PC-9 (cell line): ENCODE measurements around the gene TNXB. TPM values are rescaled to one million over a fixed set of nuclear protein-coding genes. Genes with fewer than 3 reads are reported as not detected.
"Not testable (repeated sequence)": the region's sequence is repeated elsewhere in the genome, so short reads cannot be mapped to it uniquely, and the experiment has no call there.

ENCODE experiments used
- BruUV-seq: library from RNA; stranded (reverse); fragments of 400-500 nt; replicated peaks from 2 replicates; lab custom pipeline; 2021; lab: Mats Ljungman, UMichigan
- CTCF ChIA-PET: fragments of 300-600 bp; sonication (Branson Sonifier 250); formaldehyde crosslinking; loops from one replicate; lab custom pipeline; 2022; ENCODE audit warnings: antibody characterized with exemption; lab: Charles Lee
- POLR2A ChIA-PET: fragments of 300-600 bp; sonication (Branson Sonifier 250); formaldehyde crosslinking; loops from one replicate; lab custom pipeline; 2022; ENCODE audit warnings: antibody characterized with exemption; ENCODE audit not compliant: unreplicated experiment; lab: Charles Lee
- DNase-seq, 2 experiments: peaks; one replicate each; pipeline versions ENCODE4 v3.0.0 to v3.0.0-alpha.2; 2015 to 2022; ENCODE audit warnings: mixed read lengths in 1 of 2
- H2AFZ ChIP-seq: fragments of 200-600 bp; sonication (generic); 2 replicates; pipeline ENCODE4 v1.8.1; 2017; ENCODE audit warnings: antibody characterized with exemption
- H3F3A ChIP-seq: fragments of 200-600 bp; sonication (generic); 2 replicates; pipeline ENCODE4 v1.8.1; 2017; ENCODE audit warnings: antibody characterized with exemption, mild to moderate bottlenecking, low read depth; ENCODE audit not compliant: insufficient read depth
- H3K27ac ChIP-seq: fragments of 200-600 bp; sonication (generic); 2 replicates; pipeline ENCODE4 v1.6.1; 2016; ENCODE audit warnings: mixed run types
- H3K27me3 ChIP-seq: fragments of 200-600 bp; sonication (generic); 2 replicates; pipeline ENCODE4 v1.6.1; 2016; ENCODE audit warnings: low read depth, mixed run types; ENCODE audit not compliant: insufficient read depth
- H3K36me3 ChIP-seq: fragments of 200-600 bp; sonication (generic); 2 replicates; pipeline ENCODE4 v1.6.1; 2016; ENCODE audit warnings: low read depth, mixed run types
- H3K4me1 ChIP-seq: fragments of 200-600 bp; sonication (generic); replicated peaks from 2 replicates; pipeline ENCODE4 v1.6.1; 2016; ENCODE audit warnings: mixed run types; ENCODE audit not compliant: insufficient read depth
- H3K4me2 ChIP-seq: fragments of 200-600 bp; sonication (generic); 2 replicates; pipeline ENCODE4 v1.6.1; 2017; ENCODE audit warnings: mixed run types
- H3K4me3 ChIP-seq: fragments of 200-600 bp; sonication (generic); 2 replicates; pipeline ENCODE4 v1.6.1; 2016; ENCODE audit warnings: mixed run types
- H3K79me2 ChIP-seq: fragments of 200-600 bp; sonication (generic); 2 replicates; pipeline ENCODE4 v1.6.1; 2017; ENCODE audit warnings: low read depth, mixed run types
- H3K9me2 ChIP-seq: fragments of 200-600 bp; sonication (generic); 2 replicates; pipeline ENCODE4 v1.8.1; 2017; ENCODE audit warnings: mild to moderate bottlenecking; ENCODE audit not compliant: insufficient read depth
- H3K9me3 ChIP-seq: fragments of 200-600 bp; sonication (generic); 2 replicates; pipeline ENCODE4 v1.8.1; 2016; ENCODE audit warnings: low read depth; ENCODE audit not compliant: insufficient read depth
- H4K20me1 ChIP-seq: fragments of 200-600 bp; sonication (generic); 2 replicates; pipeline ENCODE4 v1.8.1; 2017; ENCODE audit not compliant: insufficient read depth
- EZH2 ChIP-seq: fragments of 200-600 bp; sonication (generic); IDR thresholded peaks from 2 replicates; pipeline ENCODE4 v1.8.0; 2017; ENCODE audit warnings: antibody characterized with exemption, low read depth
- intact Hi-C: fragments of 100-400 bp; cut with micrococcal nuclease; formaldehyde crosslinking; loops from one replicate; pipeline ENCODE4 v1.10.0; 2022; ENCODE audit not compliant: unreplicated experiment
- total RNA-seq: library from RNA; stranded (reverse); gene quantifications from 2 replicates; pipeline ENCODE4 v1.2.3, GENCODE V29; 2021
- TF ChIP-seq, protein P1 (sequence below): fragments of 200-600 bp; sonication (generic); conservative IDR thresholded peaks from 2 replicates; pipeline ENCODE4 v1.6.1; 2017; ENCODE audit warnings: mixed run types, antibody characterized with exemption, mild to moderate bottlenecking, moderate library complexity

Gene TNXB
- total RNA-seq, 1 experiment from 2014 or later = 15.1 TPM

DNA sequence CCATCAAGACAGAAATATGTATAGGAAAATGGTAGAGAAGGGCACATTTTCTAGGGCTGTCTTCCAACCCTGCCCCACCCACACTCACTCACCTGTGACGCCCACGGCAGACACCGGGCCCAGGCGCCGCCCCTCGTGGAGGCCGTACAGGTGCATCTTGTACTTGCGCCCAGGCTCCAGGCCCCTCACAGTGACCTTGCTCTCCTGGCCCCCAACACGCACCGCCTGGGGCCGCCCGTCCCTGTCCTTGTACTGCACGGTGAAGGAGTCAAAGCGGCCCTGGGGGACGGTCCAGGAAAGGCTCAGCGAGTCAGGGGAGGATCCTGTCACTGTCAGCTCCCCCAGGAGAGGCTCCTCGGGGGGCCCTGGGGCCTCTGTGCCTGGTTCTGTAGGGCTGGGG, 51.2 kb downstream of the TNXB start:
- Histone ChIP-seq H3K9me2 (no peaks in the 10 kb centered on the region), H3F3A (no peaks in the 10 kb centered on the region), H3K27ac (no peak overlapping the region), H4K20me1 (no peaks in the 10 kb centered on the region), H3K4me1 (no peaks in the 10 kb centered on the region), H3K79me2 (no peaks in the 10 kb centered on the region), H3K9me3 (no peaks in the 10 kb centered on the region), H3K36me3 (no peaks in the 10 kb centered on the region), H2AFZ (no peak overlapping the region), H3K4me2 (no peak overlapping the region), H3K4me3 (no peak overlapping the region), H3K27me3 (no peaks in the 10 kb centered on the region)
- DNase-seq = no peak
- ChIA-PET POLR2A (no interaction called here), CTCF (no interaction called here)
- intact Hi-C loops = no loop called here
- no peak for TF ChIP-seq EZH2
- TF ChIP-seq, protein P1, sequence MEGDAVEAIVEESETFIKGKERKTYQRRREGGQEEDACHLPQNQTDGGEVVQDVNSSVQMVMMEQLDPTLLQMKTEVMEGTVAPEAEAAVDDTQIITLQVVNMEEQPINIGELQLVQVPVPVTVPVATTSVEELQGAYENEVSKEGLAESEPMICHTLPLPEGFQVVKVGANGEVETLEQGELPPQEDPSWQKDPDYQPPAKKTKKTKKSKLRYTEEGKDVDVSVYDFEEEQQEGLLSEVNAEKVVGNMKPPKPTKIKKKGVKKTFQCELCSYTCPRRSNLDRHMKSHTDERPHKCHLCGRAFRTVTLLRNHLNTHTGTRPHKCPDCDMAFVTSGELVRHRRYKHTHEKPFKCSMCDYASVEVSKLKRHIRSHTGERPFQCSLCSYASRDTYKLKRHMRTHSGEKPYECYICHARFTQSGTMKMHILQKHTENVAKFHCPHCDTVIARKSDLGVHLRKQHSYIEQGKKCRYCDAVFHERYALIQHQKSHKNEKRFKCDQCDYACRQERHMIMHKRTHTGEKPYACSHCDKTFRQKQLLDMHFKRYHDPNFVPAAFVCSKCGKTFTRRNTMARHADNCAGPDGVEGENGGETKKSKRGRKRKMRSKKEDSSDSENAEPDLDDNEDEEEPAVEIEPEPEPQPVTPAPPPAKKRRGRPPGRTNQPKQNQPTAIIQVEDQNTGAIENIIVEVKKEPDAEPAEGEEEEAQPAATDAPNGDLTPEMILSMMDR = no peak
- BruUV-seq = no TSS peak

DNA sequence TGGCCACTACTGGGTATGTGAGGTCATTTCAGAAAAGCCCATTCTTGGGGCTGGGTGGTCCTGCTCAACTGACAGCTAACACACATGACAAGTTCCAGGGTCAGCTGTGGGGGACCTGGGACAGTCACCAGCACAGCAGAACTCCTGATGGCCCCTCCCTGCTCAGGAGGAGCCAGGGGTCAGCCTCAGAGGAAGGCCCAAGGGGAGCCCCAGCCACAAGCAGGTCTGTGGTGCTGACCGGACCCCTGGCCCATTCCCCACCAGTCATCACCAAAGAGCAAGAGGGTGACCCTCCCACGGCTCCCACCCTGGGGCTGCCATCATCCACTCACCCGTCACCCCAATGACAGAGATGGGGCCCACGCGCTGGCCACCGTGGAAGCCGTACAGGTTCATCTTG, 52.9 kb downstream of the TNXB start:
- Histone ChIP-seq H3K27me3 (no peaks in the 10 kb centered on the region), H3K9me3 (no peaks in the 10 kb centered on the region), H2AFZ (no peak overlapping the region), H3F3A (no peaks in the 10 kb centered on the region), H3K9me2 (no peaks in the 10 kb centered on the region), H3K27ac (no peak overlapping the region), H3K4me1 (no peaks in the 10 kb centered on the region), H4K20me1 (no peaks in the 10 kb centered on the region), H3K4me2 (no peak overlapping the region), H3K79me2 (no peaks in the 10 kb centered on the region), H3K4me3 (no peak overlapping the region), H3K36me3 (no peaks in the 10 kb centered on the region)
- CTCF ChIA-PET = no interaction called here
- TF ChIP-seq EZH2 = no peak
- TF ChIP-seq, protein P1 = no peak
- no peak for DNase-seq
- intact Hi-C loops = no loop called here
- no TSS peak for BruUV-seq
- POLR2A ChIA-PET = no interaction called here

DNA sequence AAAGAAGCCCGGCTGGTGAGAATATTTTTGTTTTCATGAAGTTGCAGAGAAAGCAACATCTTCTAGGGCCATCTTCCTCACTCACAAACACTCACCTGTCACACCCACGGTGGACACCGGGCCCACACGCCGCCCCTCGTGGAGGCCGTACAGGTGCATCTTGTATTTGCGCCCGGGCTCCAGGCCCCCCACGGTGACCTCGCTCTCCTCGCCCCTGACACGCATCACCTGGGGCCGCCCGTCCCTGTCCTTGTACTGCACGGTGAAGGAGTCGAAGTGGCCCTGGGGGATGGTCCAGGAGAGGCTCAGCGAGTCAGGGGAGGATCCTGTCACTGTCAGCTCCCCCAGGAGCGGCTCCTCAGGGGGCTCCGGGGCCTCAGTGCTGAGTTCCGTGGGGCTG, 53.4 kb downstream of the TNXB start:
- H3F3A ChIP-seq, H3K4me3 ChIP-seq, H3K36me3 ChIP-seq, DNase-seq, H3K27me3 ChIP-seq, H3K4me2 ChIP-seq, H3K79me2 ChIP-seq, BruUV-seq, intact Hi-C loops, POLR2A ChIA-PET, H3K9me2 ChIP-seq, CTCF ChIA-PET, H3K4me1 ChIP-seq, H4K20me1 ChIP-seq, H3K27ac ChIP-seq, H2AFZ ChIP-seq, H3K9me3 ChIP-seq: not testable (repeated sequence)

DNA sequence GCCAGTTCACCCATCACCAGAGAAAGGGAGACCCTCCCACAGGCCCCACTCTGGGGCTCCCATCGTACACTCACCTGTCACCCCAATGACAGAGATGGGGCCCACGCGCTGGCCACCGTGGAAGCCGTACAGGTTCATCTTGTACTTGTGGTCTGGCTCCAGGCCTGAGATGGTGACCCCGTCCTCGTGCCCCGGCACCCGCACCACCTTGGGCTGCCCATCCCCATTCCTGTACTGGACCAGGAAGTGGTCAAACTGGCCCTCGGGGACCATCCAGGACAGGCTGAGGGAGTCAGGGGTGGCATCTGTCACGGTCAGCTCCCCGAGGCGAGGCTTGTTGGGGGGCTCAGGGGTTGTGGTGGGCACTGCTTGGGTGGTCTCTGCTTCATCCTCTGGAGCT, 55.8 kb downstream of the TNXB start:
- H3K4me3 ChIP-seq, intact Hi-C loops, H2AFZ ChIP-seq, BruUV-seq, H4K20me1 ChIP-seq, H3K79me2 ChIP-seq, H3K36me3 ChIP-seq, H3K4me1 ChIP-seq, H3K9me2 ChIP-seq, H3K4me2 ChIP-seq, POLR2A ChIA-PET, H3F3A ChIP-seq, H3K27ac ChIP-seq, DNase-seq, H3K9me3 ChIP-seq, H3K27me3 ChIP-seq: not testable (repeated sequence)
- CTCF ChIA-PET = interaction anchor here (0.5 kb wide), 1 partner anchor 25 kb away, joined by 3 read pairs; no protein-coding TSS in a partner anchor

DNA sequence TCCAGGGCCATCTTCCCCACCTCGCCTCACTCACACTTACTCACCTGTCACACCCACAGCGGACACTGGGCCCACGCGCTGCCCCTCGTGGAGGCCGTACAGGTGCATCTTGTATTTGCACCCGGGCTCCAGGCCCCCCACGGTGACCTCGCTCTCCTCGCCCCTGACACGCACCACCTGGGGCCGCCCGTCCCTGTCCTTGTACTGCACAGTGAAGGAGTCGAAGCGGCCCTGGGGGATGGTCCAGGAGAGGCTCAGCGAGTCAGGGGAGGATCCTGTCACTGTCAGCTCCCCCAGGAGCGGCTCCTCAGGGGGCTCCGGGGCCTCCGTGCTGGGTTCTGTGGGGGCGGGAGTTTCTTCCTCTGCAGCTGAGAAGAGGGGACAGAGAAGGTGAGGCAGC, 56.5 kb downstream of the TNXB start:
- H3K79me2 ChIP-seq, BruUV-seq, H2AFZ ChIP-seq, H3K9me3 ChIP-seq, H4K20me1 ChIP-seq, CTCF ChIA-PET, H3K27me3 ChIP-seq, H3K27ac ChIP-seq, H3K36me3 ChIP-seq, H3K4me2 ChIP-seq, H3K9me2 ChIP-seq, POLR2A ChIA-PET, DNase-seq, H3F3A ChIP-seq, H3K4me3 ChIP-seq, intact Hi-C loops: not testable (repeated sequence)
- H3K4me1 ChIP-seq = peaks cover 11% of the 10 kb centered on the region
